ENCODE measurements around the gene DARS2. TPM values are rescaled to one million over a fixed set of nuclear protein-coding genes. Genes with fewer than 3 reads are reported as not detected.

Gene DARS2
- total RNA-seq, 1 donor from 2014 or later: 41.9 TPM

- no peak overlapping the region for H3K27ac Mint-ChIP-seq
- no peaks in the 10 kb centered on the region for H3K9me3 Mint-ChIP-seq
- H3K4me1 Mint-ChIP-seq (ENCODE audit: low read depth): peaks cover 16% of the 10 kb centered on the region
- DNase-seq (ENCODE audit: low spot score): no peak
- no peaks in the 10 kb centered on the region for H3K27me3 Mint-ChIP-seq (ENCODE audit: insufficient read depth)
- H3K36me3 Mint-ChIP-seq (ENCODE audit: low read depth): no peaks in the 10 kb centered on the region
- H3K4me3 Mint-ChIP-seq: no peak overlapping the region
- intact Hi-C loops (cut with micrococcal nuclease): no loop called here
Measured at GRCh38 chr1:173903827-173904531, 79.5 kb downstream of the DARS2 start.

Other genes starting within 250 kb of the DARS2 start
- gene SLC9C2, start 221.6 kb upstream of the DARS2 start, total RNA-seq: not detected in 2 replicates
- gene TEX50, start 189.3 kb upstream of the DARS2 start, total RNA-seq: not detected in 2 replicates
- not detected in 2 replicates for gene ANKRD45, start 154.8 kb upstream of the DARS2 start, total RNA-seq
- gene KLHL20, start 109.7 kb upstream of the DARS2 start, total RNA-seq: 17.8 and 18.3 TPM in 2 replicates
- 23.6 and 25.7 TPM in 2 replicates for gene CENPL, start 210 bp downstream of the DARS2 start, total RNA-seq
- gene GAS5, start 43.3 kb downstream of the DARS2 start, total RNA-seq: 653 and 688 TPM in 2 replicates
- 9.2 and 9.4 TPM in 2 replicates for gene ZBTB37, start 43.7 kb downstream of the DARS2 start, total RNA-seq
- gene SERPINC1, start 92.7 kb downstream of the DARS2 start, total RNA-seq: 0.26 TPM in 1 of 2 replicates, not detected in the other
- 47.1 and 49.5 TPM in 2 replicates for gene RC3H1, start 197.7 kb downstream of the DARS2 start, total RNA-seq

All from activated T-helper 1 cell treated with anti-CD3 and anti-CD28 coated beads, Interleukin-12 subunit alpha, Interleukin-12 subunit beta, Interleukin-2, Interleukin-4 antibody, amounts not matched to agents 30 ng/mL and 10 ng/mL and 1 ng/mL, durations not matched to agents 14 hours and 24 hours and 36 hours (primary cell).